ENCODE results near the gene PLCE1.

Gene PLCE1

GRCh38 chr10:94012834-94013233, 19.1 kb downstream of the PLCE1 start:
- H3K9me2 ChIP-seq (replicated peaks; ENCODE audit: low read depth, low read length): no peaks in the 10 kb centered on the region
- H3F3A ChIP-seq (ENCODE audit: low read depth): no peaks in the 10 kb centered on the region
- no peak for TF ChIP-seq CTCF (conservative IDR thresholded peaks at IDR 0.05; ENCODE audit: low read length)
- TF ChIP-seq EZH2phosphoT487 (IDR thresholded peaks at IDR 0.05; ENCODE audit: borderline replicate concordance): no peak
- H3K4me2 ChIP-seq (ENCODE audit: low read depth, low read length, poor library complexity, severe bottlenecking): no peak overlapping the region
- H3K9ac ChIP-seq (ENCODE audit: low read depth, low read length, poor library complexity, severe bottlenecking): no peak overlapping the region
- H3K4me3 ChIP-seq (ENCODE audit: low read length, poor library complexity, severe bottlenecking): no peak overlapping the region
- H3K4me1 ChIP-seq (ENCODE audit: insufficient read depth, low read length, poor library complexity, severe bottlenecking): no peaks in the 10 kb centered on the region
- H3K9me3 ChIP-seq (ENCODE audit: insufficient read depth, low read depth, low read length): no peaks in the 10 kb centered on the region
- no peaks in the 10 kb centered on the region for H3K36me3 ChIP-seq (ENCODE audit: insufficient read depth, low read length)
- H3K27me3 ChIP-seq (ENCODE audit: insufficient read depth, low read length, poor library complexity, severe bottlenecking): no peaks in the 10 kb centered on the region
- no peaks in the 10 kb centered on the region for H4K20me1 ChIP-seq (ENCODE audit: insufficient read depth, low read length, poor library complexity, severe bottlenecking)
- no peaks in the 10 kb centered on the region for H3K79me2 ChIP-seq (ENCODE audit: insufficient read depth, low read length)
- no peak overlapping the region for H2AFZ ChIP-seq (ENCODE audit: low read length)

- H3K27me3 ChIP-seq (ENCODE audit: insufficient read depth, low read length, poor library complexity, severe bottlenecking): no peaks in the 10 kb centered on the region
- no peaks in the 10 kb centered on the region for H3K36me3 ChIP-seq (ENCODE audit: insufficient read depth, low read length)
- no peaks in the 10 kb centered on the region for H3F3A ChIP-seq (ENCODE audit: low read depth)
- H3K4me1 ChIP-seq (ENCODE audit: insufficient read depth, low read length, poor library complexity, severe bottlenecking): no peaks in the 10 kb centered on the region
- H3K4me2 ChIP-seq (ENCODE audit: low read depth, low read length, poor library complexity, severe bottlenecking): no peak overlapping the region
- no peaks in the 10 kb centered on the region for H4K20me1 ChIP-seq (ENCODE audit: insufficient read depth, low read length, poor library complexity, severe bottlenecking)
- TF ChIP-seq CTCF (conservative IDR thresholded peaks at IDR 0.05; ENCODE audit: low read length): no peak
- TF ChIP-seq EZH2phosphoT487 (IDR thresholded peaks at IDR 0.05; ENCODE audit: borderline replicate concordance): no peak
- no peaks in the 10 kb centered on the region for H3K79me2 ChIP-seq (ENCODE audit: insufficient read depth, low read length)
- no peak overlapping the region for H3K4me3 ChIP-seq (ENCODE audit: low read length, poor library complexity, severe bottlenecking)
- H3K9me2 ChIP-seq (replicated peaks; ENCODE audit: low read depth, low read length): no peaks in the 10 kb centered on the region
- H2AFZ ChIP-seq (ENCODE audit: low read length): no peak overlapping the region
- H3K9me3 ChIP-seq (ENCODE audit: insufficient read depth, low read depth, low read length): no peaks in the 10 kb centered on the region
- H3K9ac ChIP-seq (ENCODE audit: low read depth, low read length, poor library complexity, severe bottlenecking): no peak overlapping the region
Observed at GRCh38 chr10:94013331-94013760, 19.6 kb downstream of the PLCE1 start.

GRCh38 chr10:94014304-94014703, 20.6 kb downstream of the PLCE1 start:
- no peaks in the 10 kb centered on the region for H3K4me1 ChIP-seq (ENCODE audit: insufficient read depth, low read length, poor library complexity, severe bottlenecking)
- no peak overlapping the region for H3K4me2 ChIP-seq (ENCODE audit: low read depth, low read length, poor library complexity, severe bottlenecking)

More at GRCh38 chr10:94014304-94014703, 20.6 kb downstream of the PLCE1 start:
- Histone ChIP-seq H3K9ac (ENCODE audit: low read depth, low read length, poor library complexity, severe bottlenecking) (no peak overlapping the region), H3K27me3 (ENCODE audit: insufficient read depth, low read length, poor library complexity, severe bottlenecking) (no peaks in the 10 kb centered on the region), H3F3A (ENCODE audit: low read depth) (no peaks in the 10 kb centered on the region), H4K20me1 (ENCODE audit: insufficient read depth, low read length, poor library complexity, severe bottlenecking) (no peaks in the 10 kb centered on the region), H3K9me2 (replicated peaks; ENCODE audit: low read depth, low read length) (no peaks in the 10 kb centered on the region), H3K4me3 (ENCODE audit: low read length, poor library complexity, severe bottlenecking) (no peak overlapping the region), H3K36me3 (ENCODE audit: insufficient read depth, low read length) (no peaks in the 10 kb centered on the region), H3K79me2 (ENCODE audit: insufficient read depth, low read length) (no peaks in the 10 kb centered on the region), H2AFZ (ENCODE audit: low read length) (no peak overlapping the region), H3K9me3 (ENCODE audit: insufficient read depth, low read depth, low read length) (no peaks in the 10 kb centered on the region)
- TF ChIP-seq CTCF (conservative IDR thresholded peaks at IDR 0.05; ENCODE audit: low read length): no peak
- TF ChIP-seq EZH2phosphoT487 (IDR thresholded peaks at IDR 0.05; ENCODE audit: borderline replicate concordance): no peak
